ENCODE measurements around the gene ZNF521. TPM values are rescaled to one million over a fixed set of nuclear protein-coding genes. Genes with fewer than 3 reads are reported as not detected.

The ZNF521 gene
- total RNA-seq, 1 experiment from 2014 or later = 0.04 TPM

DNA sequence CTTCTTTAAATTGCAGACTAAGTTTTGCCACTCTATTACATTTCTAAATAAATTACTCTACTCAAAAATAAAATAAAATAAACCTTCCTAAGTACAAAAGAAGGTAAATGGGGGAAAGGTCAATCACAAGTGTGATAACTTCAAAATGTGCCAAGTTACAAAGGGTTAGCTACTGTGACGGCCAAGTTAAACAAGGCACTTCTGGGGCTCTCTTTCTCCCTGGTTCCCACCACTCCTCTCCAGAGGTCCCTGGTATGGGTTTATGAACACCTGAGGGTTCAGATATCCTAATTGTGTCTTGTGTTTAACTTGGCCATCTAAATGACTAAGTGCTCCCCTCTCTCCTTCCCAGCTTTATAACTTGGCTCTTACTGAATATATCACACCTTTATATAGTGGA, 5.4 kb downstream of the ZNF521 start:
- intact Hi-C loops (cut with micrococcal nuclease) = no loop called here
- POLR2A ChIA-PET (ENCODE audit: unreplicated experiment) = no interaction called here
- Histone ChIP-seq H3K4me3 (ENCODE audit: low read length) (no peak overlapping the region), H3K4me2 (ENCODE audit: low read length) (no peak overlapping the region), H3K9me3 (ENCODE audit: low read length) (no peaks in the 10 kb centered on the region), H3K79me2 (ENCODE audit: low read length) (no peaks in the 10 kb centered on the region), H3K4me1 (ENCODE audit: insufficient read depth, low read length) (peaks cover 8% of the 10 kb centered on the region; the same call in 1 of the 2 replicates), H3K27ac (ENCODE audit: low read length) (no peak overlapping the region), H3K36me3 (ENCODE audit: low read depth, low read length) (no peaks in the 10 kb centered on the region), H3F3A (ENCODE audit: low read length, unreplicated experiment) (no peaks in the 10 kb centered on the region), H2AFZ (ENCODE audit: low read length) (no peak overlapping the region), H3K9ac (ENCODE audit: low read length) (no peak overlapping the region), H3K9me2 (replicated peaks; ENCODE audit: low read length) (no peaks in the 10 kb centered on the region), H4K20me1 (ENCODE audit: low read length) (no peaks in the 10 kb centered on the region), H3K27me3 (ENCODE audit: low read length) (peaks cover 93% of the 10 kb centered on the region)
- DNase-seq (no peak), ATAC-seq (no peak)
- no peak for TF ChIP-seq EZH2 (IDR thresholded peaks at IDR 0.05; ENCODE audit: low read length, unreplicated experiment)
- TF ChIP-seq, protein P1, sequence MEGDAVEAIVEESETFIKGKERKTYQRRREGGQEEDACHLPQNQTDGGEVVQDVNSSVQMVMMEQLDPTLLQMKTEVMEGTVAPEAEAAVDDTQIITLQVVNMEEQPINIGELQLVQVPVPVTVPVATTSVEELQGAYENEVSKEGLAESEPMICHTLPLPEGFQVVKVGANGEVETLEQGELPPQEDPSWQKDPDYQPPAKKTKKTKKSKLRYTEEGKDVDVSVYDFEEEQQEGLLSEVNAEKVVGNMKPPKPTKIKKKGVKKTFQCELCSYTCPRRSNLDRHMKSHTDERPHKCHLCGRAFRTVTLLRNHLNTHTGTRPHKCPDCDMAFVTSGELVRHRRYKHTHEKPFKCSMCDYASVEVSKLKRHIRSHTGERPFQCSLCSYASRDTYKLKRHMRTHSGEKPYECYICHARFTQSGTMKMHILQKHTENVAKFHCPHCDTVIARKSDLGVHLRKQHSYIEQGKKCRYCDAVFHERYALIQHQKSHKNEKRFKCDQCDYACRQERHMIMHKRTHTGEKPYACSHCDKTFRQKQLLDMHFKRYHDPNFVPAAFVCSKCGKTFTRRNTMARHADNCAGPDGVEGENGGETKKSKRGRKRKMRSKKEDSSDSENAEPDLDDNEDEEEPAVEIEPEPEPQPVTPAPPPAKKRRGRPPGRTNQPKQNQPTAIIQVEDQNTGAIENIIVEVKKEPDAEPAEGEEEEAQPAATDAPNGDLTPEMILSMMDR (conservative IDR thresholded peaks at IDR 0.05; ENCODE audit: low read depth, low read length) = no peak
- no peak for TF ChIP-seq EZH2phosphoT487 (IDR thresholded peaks at IDR 0.05; ENCODE audit: borderline replicate concordance, low read length)
- no TSS peak for BruUV-seq (replicated peaks)
- CTCF ChIA-PET = no interaction called here

DNA sequence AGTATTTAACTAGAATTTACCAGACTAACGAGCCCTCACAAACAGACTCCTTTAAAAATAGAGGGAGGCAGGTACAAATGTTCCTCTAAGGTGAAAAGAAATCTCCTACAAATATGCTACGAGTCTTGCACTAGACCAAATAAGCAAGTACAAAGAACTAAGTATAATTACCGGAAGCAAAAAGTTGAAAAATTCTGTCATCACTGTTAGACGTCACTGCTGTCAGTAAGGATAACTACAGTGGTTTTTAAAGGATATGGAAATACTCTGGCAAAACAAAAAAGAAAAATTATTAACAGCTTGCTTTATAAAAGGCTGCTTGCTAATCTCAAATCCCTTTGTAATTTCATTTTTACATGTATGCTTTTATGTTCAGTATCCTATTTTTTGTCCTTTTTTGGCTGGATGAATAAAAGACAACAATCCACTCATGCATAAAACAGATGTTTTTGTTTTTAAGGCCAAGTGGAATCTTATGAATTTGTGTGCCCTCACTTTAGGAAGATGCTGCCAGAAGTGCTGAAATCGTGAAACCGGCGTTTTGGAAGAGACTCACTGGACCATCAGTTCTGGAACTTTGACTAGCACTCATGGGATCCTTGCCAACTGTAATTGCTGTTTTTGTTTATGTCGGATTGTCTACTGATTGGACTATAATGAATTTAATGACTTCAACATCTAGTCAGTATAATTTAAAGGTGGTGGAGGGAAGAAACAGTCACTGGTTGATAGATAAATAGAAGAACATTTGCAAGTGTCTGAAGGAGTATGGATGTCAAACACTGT, 6.7 kb downstream of the ZNF521 start:
- H3K9ac ChIP-seq (ENCODE audit: low read length) = no peak overlapping the region
- no peak overlapping the region for H3K4me3 ChIP-seq (ENCODE audit: low read length)
- H3K36me3 ChIP-seq (ENCODE audit: low read depth, low read length) = no peaks in the 10 kb centered on the region
- no peak overlapping the region for H2AFZ ChIP-seq (ENCODE audit: low read length)
- DNase-seq = no peak
- H3K9me3 ChIP-seq (ENCODE audit: low read length) = no peaks in the 10 kb centered on the region
- ChIA-PET POLR2A (ENCODE audit: unreplicated experiment) (no interaction called here), CTCF (no interaction called here)
- no peaks in the 10 kb centered on the region for H3K79me2 ChIP-seq (ENCODE audit: low read length)
- H3F3A ChIP-seq (ENCODE audit: low read length, unreplicated experiment) = no peaks in the 10 kb centered on the region
- H4K20me1 ChIP-seq (ENCODE audit: low read length) = no peaks in the 10 kb centered on the region
- BruUV-seq (replicated peaks) = no TSS peak
- H3K4me2 ChIP-seq (ENCODE audit: low read length) = no peak overlapping the region
- TF ChIP-seq, protein P1 (conservative IDR thresholded peaks at IDR 0.05; ENCODE audit: low read depth, low read length) = no peak
- TF ChIP-seq EZH2phosphoT487 (IDR thresholded peaks at IDR 0.05; ENCODE audit: borderline replicate concordance, low read length) (no peak), EZH2 (IDR thresholded peaks at IDR 0.05; ENCODE audit: low read length, unreplicated experiment) (no peak)
- H3K4me1 ChIP-seq (ENCODE audit: insufficient read depth, low read length) = no peaks in the 10 kb centered on the region
- ATAC-seq = no peak
- H3K27ac ChIP-seq (ENCODE audit: low read length) = no peak overlapping the region
- H3K27me3 ChIP-seq (ENCODE audit: low read length) = peaks cover 94% of the 10 kb centered on the region
- no peaks in the 10 kb centered on the region for H3K9me2 ChIP-seq (replicated peaks; ENCODE audit: low read length)
- intact Hi-C loops (cut with micrococcal nuclease) = no loop called here

GRCh38 chr18:25341831-25342230, 10.1 kb downstream of the ZNF521 start:
- no peaks in the 10 kb centered on the region for H3K4me1 ChIP-seq (ENCODE audit: insufficient read depth, low read length)
- no peaks in the 10 kb centered on the region for H3K36me3 ChIP-seq (ENCODE audit: low read depth, low read length)
- H3K9ac ChIP-seq (ENCODE audit: low read length) = no peak overlapping the region
- H3K27ac ChIP-seq (ENCODE audit: low read length) = no peak overlapping the region
- BruUV-seq (replicated peaks) = no TSS peak
- ATAC-seq (no peak), DNase-seq (no peak)
- no peaks in the 10 kb centered on the region for H3K79me2 ChIP-seq (ENCODE audit: low read length)
- POLR2A ChIA-PET (ENCODE audit: unreplicated experiment) = no interaction called here
- intact Hi-C loops (cut with micrococcal nuclease) = no loop called here
- no peak overlapping the region for H3K4me3 ChIP-seq (ENCODE audit: low read length)
- no peaks in the 10 kb centered on the region for H3F3A ChIP-seq (ENCODE audit: low read length, unreplicated experiment)
- no peak overlapping the region for H3K4me2 ChIP-seq (ENCODE audit: low read length)
- no peaks in the 10 kb centered on the region for H3K9me3 ChIP-seq (ENCODE audit: low read length)
- H4K20me1 ChIP-seq (ENCODE audit: low read length) = no peaks in the 10 kb centered on the region
- CTCF ChIA-PET = no interaction called here
- H3K9me2 ChIP-seq (replicated peaks; ENCODE audit: low read length) = no peaks in the 10 kb centered on the region
- TF ChIP-seq EZH2phosphoT487 (IDR thresholded peaks at IDR 0.05; ENCODE audit: borderline replicate concordance, low read length) (no peak), EZH2 (IDR thresholded peaks at IDR 0.05; ENCODE audit: low read length, unreplicated experiment) (no peak)
- TF ChIP-seq, protein P1 (conservative IDR thresholded peaks at IDR 0.05; ENCODE audit: low read depth, low read length) = no peak
- H3K27me3 ChIP-seq (ENCODE audit: low read length) = peaks cover 94% of the 10 kb centered on the region
- H2AFZ ChIP-seq (ENCODE audit: low read length) = no peak overlapping the region
